HepG2 (cell line): ENCODE results near the gene MRPL20. TPM values are rescaled to one million over a fixed set of nuclear protein-coding genes. Genes with fewer than 3 reads are reported as not detected.
A peak's percentile ranks its signal among the peaks of the same experiment; 100 is the strongest.

ENCODE experiments used
- ATAC-seq: fragments of 200-7000 bp; cut with Tn5 transposase; 3 replicates; pipeline ENCODE4 v1.9.1; 2020; ENCODE audit warnings: mild to moderate bottlenecking, moderate library complexity
- BruUV-seq: library from RNA; stranded (reverse); fragments of 400-500 nt; replicated peaks from 2 replicates; lab custom pipeline; 2021; lab: Mats Ljungman, UMichigan
- CTCF ChIA-PET: fragments of 300-600 bp; formaldehyde crosslinking; extraction: SDS; loops from one replicate; lab custom pipeline; 2021; ENCODE audit warnings: low total read pairs, inconsistent platforms, low intra/inter-chr PET ratio; lab: Yijun Ruan, JAX
- POLR2A ChIA-PET: fragments of 350-600 bp; sonication (Branson Sonifier 250); formaldehyde crosslinking; loops from one replicate; lab custom pipeline; 2020; ENCODE audit warnings: antibody characterized with exemption, inconsistent platforms; lab: Yijun Ruan, JAX
- DNase-seq: peaks from one replicate; pipeline ENCODE4 v3.0.0-alpha.2; 2015; ENCODE audit warnings: low spot score
- FAIRE-seq: peaks from 3 replicates; lab custom pipeline; 2011; peaks lifted over from hg19 to GRCh38; lab: Jason Lieb, UNC
- H2AFZ ChIP-seq: one replicate; pipeline ENCODE4 v1.6.1; 2011; ENCODE audit warnings: low read length, inconsistent platforms
- H3K27ac ChIP-seq: fragments of 300-600 bp; 3 replicates; pipeline ENCODE4 v1.8.0; 2011; ENCODE audit warnings: mixed run types, mild to moderate bottlenecking, mixed read lengths, low read length, inconsistent platforms; ENCODE audit not compliant: insufficient read depth; ENCODE audit errors: extremely low read length
- H3K27me3 ChIP-seq, 2 experiments: fragments of 200-600 bp in 1 of 2; 2 replicates in 1 of 2; 3 replicates in 1 of 2; pipeline versions ENCODE4 v1.6.0 to v1.8.0; 2011; ENCODE audit warnings: low read length in 2 of 2, mild to moderate bottlenecking in 2 of 2, moderate library complexity in 2 of 2, inconsistent platforms in 1 of 2; ENCODE audit not compliant: insufficient read depth in 2 of 2, control insufficient read depth in 1 of 2
- H3K36me3 ChIP-seq, 2 experiments: fragments of 200-600 bp in 1 of 2; replicated peaks in 1 of 2; 2 replicates in 1 of 2; 3 replicates in 1 of 2; pipeline versions ENCODE4 v1.5.1 to v1.8.0; 2011; ENCODE audit warnings: low read length in 2 of 2, inconsistent platforms in 1 of 2; ENCODE audit not compliant: insufficient read depth in 2 of 2, control insufficient read depth in 1 of 2
- H3K4me1 ChIP-seq: 2 replicates; pipeline ENCODE4 v1.5.1; 2012; ENCODE audit warnings: low read length, inconsistent platforms; ENCODE audit not compliant: insufficient read depth
- H3K4me2 ChIP-seq: 2 replicates; pipeline ENCODE4 v1.6.0; 2011; ENCODE audit warnings: low read depth, low read length, inconsistent platforms
- H3K4me3 ChIP-seq, 3 experiments: fragments of 200-600 bp in 1 of 3; sonication (generic), shearing (Covaris generic) in 1 of 3; replicated peaks in 1 of 3; 2 replicates each; pipeline ENCODE4 v1.5.1; 2011 to 2016; ENCODE audit warnings: low read length in 3 of 3, inconsistent platforms in 2 of 3, low read depth in 2 of 3, mild to moderate bottlenecking in 2 of 3, control low read depth in 1 of 3, mixed read lengths in 1 of 3; ENCODE audit not compliant: insufficient read depth in 1 of 3
- H3K79me2 ChIP-seq: one replicate; pipeline ENCODE4 v1.6.1; 2011; ENCODE audit warnings: low read length, inconsistent platforms; ENCODE audit not compliant: insufficient read depth
- H3K9ac ChIP-seq: 2 replicates; pipeline ENCODE4 v1.6.0; 2011; ENCODE audit warnings: mild to moderate bottlenecking, low read depth, low read length, inconsistent platforms; ENCODE audit not compliant: insufficient read depth
- H3K9me3 ChIP-seq: 2 replicates; pipeline ENCODE4 v1.5.1; 2012; ENCODE audit warnings: mild to moderate bottlenecking, low read length
- H4K20me1 ChIP-seq: 2 replicates; pipeline ENCODE4 v1.6.0; 2011; ENCODE audit warnings: inconsistent platforms, mild to moderate bottlenecking, low read length, moderate library complexity; ENCODE audit not compliant: insufficient read depth
- ZBTB33 ChIP-seq: sonication (generic); formaldehyde crosslinking; IDR thresholded peaks from 2 replicates; pipeline ENCODE4 v1.4.0; 2020; ENCODE audit warnings: missing genetic modification reagents
- ZBTB40 ChIP-seq, 2 experiments: fragments of 450-650 bp in 1 of 2; sonication (generic) in 1 of 2; formaldehyde crosslinking in 1 of 2; IDR thresholded peaks; 2 replicates each; pipeline versions ENCODE4 v1.6.1 to v1.8.0; 2016 to 2022; ENCODE audit warnings: antibody characterized with exemption in 1 of 2, mild to moderate bottlenecking in 1 of 2, missing genetic modification reagents in 1 of 2
- WGBS: methylation state at CpG from one replicate; pipeline ENCODE4 v1.1.6; 2017; ENCODE audit warnings: low lambda C conversion rate; 5-methylcytosine and 5-hydroxymethylcytosine counted together
- in situ Hi-C: cut with HindIII; loops from 2 replicates; pipeline ENCODE4 v1.10.0; 2017; ENCODE audit warnings: low pct_unique_long_range_greater_than_20kb; ENCODE audit not compliant: extremely low pct_ligation_motif_present
- intact Hi-C: fragments of 100-400 bp; cut with micrococcal nuclease; formaldehyde crosslinking; loops from one replicate; pipeline ENCODE4 v1.10.0; 2022; ENCODE audit not compliant: unreplicated experiment
- polyA plus RNA-seq, 8 experiments: library from polyadenylated mRNA; depleted of rRNA in 3 of 8; stranded (reverse) in 7 of 8; unstranded in 1 of 8; fragments of >200 nt; fragmentation: Illumina TruSeq in 4 of 8; extraction: Trizol in 4 of 8; gene quantifications; 2 replicates each; pipeline versions ENCODE4 v1.2.1 to v1.2.3, GENCODE V29; 2011 to 2016; ENCODE audit warnings: low read depth in 4 of 8, missing spikeins in 1 of 8, mixed read lengths in 1 of 8; ENCODE audit not compliant: insufficient read depth in 1 of 8
- total RNA-seq, 5 experiments: library from RNA; depleted of rRNA; stranded (reverse); fragments of >200 nt; fragmentation: Illumina TruSeq; extraction: Trizol; gene quantifications; 2 replicates each; pipeline ENCODE4 v1.2.3, GENCODE V29; 2016; ENCODE audit warnings: low read depth in 1 of 5
- TF ChIP-seq, protein P1 (sequence below): sonication (generic); formaldehyde crosslinking; IDR thresholded peaks from 2 replicates; pipeline ENCODE4 v1.5.1; 2020; ENCODE audit warnings: mild to moderate bottlenecking, missing genetic modification reagents, borderline replicate concordance

The MRPL20 gene
- total and polyA plus RNA-seq, 2 of the 13 experiments (the other 11 are each of a cell fraction or from before 2014, with no cell fraction given): 59.2 to 127 TPM

- no peaks in the 10 kb centered on the region for H3K9me3 ChIP-seq
- FAIRE-seq: no peak
- ChIA-PET POLR2A (interaction anchor here (0.8 to 12.4 kb wide), 11 partner anchors 9 to 105 kb away, joined by 3 to 355 read pairs (median 5); partner anchors contain the start of genes ANKRD65, AURKAIP1 and VWA1), CTCF (interaction anchor here (1.3 kb wide), 1 partner anchor 35 kb away, joined by 3 read pairs; no protein-coding TSS in a partner anchor)
- H3K27me3 ChIP-seq: no peaks in the 10 kb centered on the region
- no peak for DNase-seq
- 44% methylated on average over 39 of the region's 43 CpGs for WGBS
- H3K4me1 ChIP-seq: peaks cover 58% of the 10 kb centered on the region
- peak overlapping the region; percentile 96 for H3K9ac ChIP-seq
- peaks cover 6 to 26% of the 10 kb centered on the region in 2 experiments; a peak in 3 of 5 replicates for H3K36me3 ChIP-seq
- intact Hi-C loops (loop anchor here (5.0 kb wide), 1 partner anchor 36 kb away; no protein-coding TSS in a partner anchor), in situ Hi-C loops (no loop called here)
- H3K79me2 ChIP-seq: peaks cover 46% of the 10 kb centered on the region
- H3K27ac ChIP-seq: peak overlapping the region; percentile 91
- peak overlapping the region; percentile 81 to 89 (median 87) for H3K4me3 ChIP-seq
- H3K4me2 ChIP-seq: peak overlapping the region; percentile 81
- no TSS peak for BruUV-seq
- peak; percentile 15 for ATAC-seq
- H2AFZ ChIP-seq: no peak overlapping the region
- peaks cover 29% of the 10 kb centered on the region for H4K20me1 ChIP-seq
- TF ChIP-seq, protein P1, sequence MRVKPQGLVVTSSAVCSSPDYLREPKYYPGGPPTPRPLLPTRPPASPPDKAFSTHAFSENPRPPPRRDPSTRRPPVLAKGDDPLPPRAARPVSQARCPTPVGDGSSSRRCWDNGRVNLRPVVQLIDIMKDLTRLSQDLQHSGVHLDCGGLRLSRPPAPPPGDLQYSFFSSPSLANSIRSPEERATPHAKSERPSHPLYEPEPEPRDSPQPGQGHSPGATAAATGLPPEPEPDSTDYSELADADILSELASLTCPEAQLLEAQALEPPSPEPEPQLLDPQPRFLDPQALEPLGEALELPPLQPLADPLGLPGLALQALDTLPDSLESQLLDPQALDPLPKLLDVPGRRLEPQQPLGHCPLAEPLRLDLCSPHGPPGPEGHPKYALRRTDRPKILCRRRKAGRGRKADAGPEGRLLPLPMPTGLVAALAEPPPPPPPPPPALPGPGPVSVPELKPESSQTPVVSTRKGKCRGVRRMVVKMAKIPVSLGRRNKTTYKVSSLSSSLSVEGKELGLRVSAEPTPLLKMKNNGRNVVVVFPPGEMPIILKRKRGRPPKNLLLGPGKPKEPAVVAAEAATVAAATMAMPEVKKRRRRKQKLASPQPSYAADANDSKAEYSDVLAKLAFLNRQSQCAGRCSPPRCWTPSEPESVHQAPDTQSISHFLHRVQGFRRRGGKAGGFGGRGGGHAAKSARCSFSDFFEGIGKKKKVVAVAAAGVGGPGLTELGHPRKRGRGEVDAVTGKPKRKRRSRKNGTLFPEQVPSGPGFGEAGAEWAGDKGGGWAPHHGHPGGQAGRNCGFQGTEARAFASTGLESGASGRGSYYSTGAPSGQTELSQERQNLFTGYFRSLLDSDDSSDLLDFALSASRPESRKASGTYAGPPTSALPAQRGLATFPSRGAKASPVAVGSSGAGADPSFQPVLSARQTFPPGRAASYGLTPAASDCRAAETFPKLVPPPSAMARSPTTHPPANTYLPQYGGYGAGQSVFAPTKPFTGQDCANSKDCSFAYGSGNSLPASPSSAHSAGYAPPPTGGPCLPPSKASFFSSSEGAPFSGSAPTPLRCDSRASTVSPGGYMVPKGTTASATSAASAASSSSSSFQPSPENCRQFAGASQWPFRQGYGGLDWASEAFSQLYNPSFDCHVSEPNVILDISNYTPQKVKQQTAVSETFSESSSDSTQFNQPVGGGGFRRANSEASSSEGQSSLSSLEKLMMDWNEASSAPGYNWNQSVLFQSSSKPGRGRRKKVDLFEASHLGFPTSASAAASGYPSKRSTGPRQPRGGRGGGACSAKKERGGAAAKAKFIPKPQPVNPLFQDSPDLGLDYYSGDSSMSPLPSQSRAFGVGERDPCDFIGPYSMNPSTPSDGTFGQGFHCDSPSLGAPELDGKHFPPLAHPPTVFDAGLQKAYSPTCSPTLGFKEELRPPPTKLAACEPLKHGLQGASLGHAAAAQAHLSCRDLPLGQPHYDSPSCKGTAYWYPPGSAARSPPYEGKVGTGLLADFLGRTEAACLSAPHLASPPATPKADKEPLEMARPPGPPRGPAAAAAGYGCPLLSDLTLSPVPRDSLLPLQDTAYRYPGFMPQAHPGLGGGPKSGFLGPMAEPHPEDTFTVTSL (CRISPR knock-in tag): 0 out of 2 replicates have a peak, but pooled peaks have one; percentile 0
- TF ChIP-seq ZBTB33 (CRISPR knock-in tag) (peak; percentile 11; the same call in 1 of the 2 replicates), ZBTB40 (IDR thresholded peaks at IDR 0.05) (no peak), ZBTB40 (CRISPR knock-in tag; IDR thresholded peaks at IDR 0.05) (no peak)
Observed at GRCh38 chr1:1406101-1406820, 832 bp downstream of the MRPL20 start.
